HepG2 (cell line): ENCODE data around the gene SAMD4B. TPM values are rescaled to one million over a fixed set of nuclear protein-coding genes. Genes with fewer than 3 reads are reported as not detected.

Experiments used
- ATF7-NPFF ChIP-seq: sonication (generic); formaldehyde crosslinking; IDR thresholded peaks from 2 replicates; pipeline ENCODE4 v1.8.1; 2023; ENCODE audit warnings: mild to moderate bottlenecking, low read depth, missing genetic modification reagents, moderate library complexity
- DR1 ChIP-seq: sonication (generic); formaldehyde crosslinking; IDR thresholded peaks from 2 replicates; pipeline ENCODE4 v1.8.0; 2021; ENCODE audit warnings: mild to moderate bottlenecking, missing genetic modification reagents, inconsistent platforms
- MEIS2 ChIP-seq: sonication (generic); formaldehyde crosslinking; IDR thresholded peaks from 2 replicates; pipeline ENCODE4 v1.9.0; 2021; ENCODE audit warnings: mild to moderate bottlenecking, missing genetic modification reagents
- NFYB ChIP-seq: sonication (generic); formaldehyde crosslinking; IDR thresholded peaks from 2 replicates; pipeline ENCODE4 v1.4.0; 2020; ENCODE audit warnings: missing genetic modification reagents
- RAD51 ChIP-seq: fragments of 450-650 bp; IDR thresholded peaks from 2 replicates; pipeline ENCODE4 v1.6.1; 2016; ENCODE audit warnings: borderline replicate concordance
- SSRP1 ChIP-seq: IDR thresholded peaks from 2 replicates; pipeline ENCODE4 v1.6.1; 2016; ENCODE audit warnings: control low read depth
- ZC3H4 ChIP-seq: sonication (generic); formaldehyde crosslinking; IDR thresholded peaks from 2 replicates; pipeline ENCODE4 v1.4.0; 2020; ENCODE audit warnings: missing genetic modification reagents, borderline replicate concordance
- ZNF333 ChIP-seq: sonication (generic); formaldehyde crosslinking; IDR thresholded peaks from 2 replicates; pipeline ENCODE4 v1.4.0; 2020; ENCODE audit warnings: mild to moderate bottlenecking, missing genetic modification reagents, borderline replicate concordance
- ZNF546 ChIP-seq: sonication (generic); formaldehyde crosslinking; conservative IDR thresholded peaks from 2 replicates; pipeline ENCODE4 v1.8.1; 2023; ENCODE audit warnings: mild to moderate bottlenecking, missing genetic modification reagents
- ZNF724P ChIP-seq: sonication (generic); formaldehyde crosslinking; IDR thresholded peaks from 2 replicates; pipeline ENCODE4 v1.8.0; 2022; ENCODE audit warnings: missing genetic modification reagents, borderline replicate concordance
- ZNF839 ChIP-seq: sonication (generic); formaldehyde crosslinking; IDR thresholded peaks from 2 replicates; pipeline ENCODE4 v1.4.0; 2020; ENCODE audit warnings: missing genetic modification reagents, mild to moderate bottlenecking, borderline replicate concordance
- ZSCAN25 ChIP-seq: sonication (generic); formaldehyde crosslinking; IDR thresholded peaks from 2 replicates; pipeline ENCODE4 v1.8.0; 2022; ENCODE audit warnings: mild to moderate bottlenecking, missing genetic modification reagents
- polyA plus RNA-seq, 8 experiments: library from polyadenylated mRNA; depleted of rRNA in 3 of 8; stranded (reverse) in 7 of 8; unstranded in 1 of 8; fragments of >200 nt; fragmentation: Illumina TruSeq in 4 of 8; extraction: Trizol in 4 of 8; gene quantifications; 2 replicates each; pipeline versions ENCODE4 v1.2.1 to v1.2.3, GENCODE V29; 2011 to 2016; ENCODE audit warnings: low read depth in 4 of 8, missing spikeins in 1 of 8, mixed read lengths in 1 of 8; ENCODE audit not compliant: insufficient read depth in 1 of 8
- total RNA-seq, 5 experiments: library from RNA; depleted of rRNA; stranded (reverse); fragments of >200 nt; fragmentation: Illumina TruSeq; extraction: Trizol; gene quantifications; 2 replicates each; pipeline ENCODE4 v1.2.3, GENCODE V29; 2016; ENCODE audit warnings: low read depth in 1 of 5
- TF ChIP-seq, protein P1 (sequence below): sonication (generic); formaldehyde crosslinking; IDR thresholded peaks from 2 replicates; pipeline ENCODE4 v1.5.0; 2020; ENCODE audit warnings: mild to moderate bottlenecking, missing genetic modification reagents
- TF ChIP-seq, protein P2 (sequence below): IDR thresholded peaks from 2 replicates; pipeline ENCODE4 v1.6.1; 2016; ENCODE audit warnings: missing biosample characterization, missing genetic modification reagents, low read depth
- TF ChIP-seq, protein P3 (sequence below): sonication (generic); formaldehyde crosslinking; IDR thresholded peaks from 2 replicates; pipeline ENCODE4 v1.4.0; 2020; ENCODE audit warnings: missing genetic modification reagents
- TF ChIP-seq, protein P4 (sequence below): sonication (generic); formaldehyde crosslinking; IDR thresholded peaks from 2 replicates; pipeline ENCODE4 v1.4.0; 2020; ENCODE audit warnings: missing genetic modification reagents, borderline replicate concordance

Gene SAMD4B
- total and polyA plus RNA-seq, 2 of the 13 experiments (the other 11 are each of a cell fraction or from before 2014, with no cell fraction given), result 26.0 to 31.8 TPM

GRCh38 chr19:39401549-39402345 is 59.5 kb downstream of the SAMD4B start (continued):
- TF ChIP-seq, protein P1, sequence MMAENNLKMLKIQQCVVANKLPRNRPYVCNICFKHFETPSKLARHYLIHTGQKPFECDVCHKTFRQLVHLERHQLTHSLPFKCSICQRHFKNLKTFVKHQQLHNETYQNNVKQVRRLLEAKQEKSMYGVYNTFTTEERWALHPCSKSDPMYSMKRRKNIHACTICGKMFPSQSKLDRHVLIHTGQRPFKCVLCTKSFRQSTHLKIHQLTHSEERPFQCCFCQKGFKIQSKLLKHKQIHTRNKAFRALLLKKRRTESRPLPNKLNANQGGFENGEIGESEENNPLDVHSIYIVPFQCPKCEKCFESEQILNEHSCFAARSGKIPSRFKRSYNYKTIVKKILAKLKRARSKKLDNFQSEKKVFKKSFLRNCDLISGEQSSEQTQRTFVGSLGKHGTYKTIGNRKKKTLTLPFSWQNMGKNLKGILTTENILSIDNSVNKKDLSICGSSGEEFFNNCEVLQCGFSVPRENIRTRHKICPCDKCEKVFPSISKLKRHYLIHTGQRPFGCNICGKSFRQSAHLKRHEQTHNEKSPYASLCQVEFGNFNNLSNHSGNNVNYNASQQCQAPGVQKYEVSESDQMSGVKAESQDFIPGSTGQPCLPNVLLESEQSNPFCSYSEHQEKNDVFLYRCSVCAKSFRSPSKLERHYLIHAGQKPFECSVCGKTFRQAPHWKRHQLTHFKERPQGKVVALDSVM, result peak; percentile 96
- TF ChIP-seq, protein P2, sequence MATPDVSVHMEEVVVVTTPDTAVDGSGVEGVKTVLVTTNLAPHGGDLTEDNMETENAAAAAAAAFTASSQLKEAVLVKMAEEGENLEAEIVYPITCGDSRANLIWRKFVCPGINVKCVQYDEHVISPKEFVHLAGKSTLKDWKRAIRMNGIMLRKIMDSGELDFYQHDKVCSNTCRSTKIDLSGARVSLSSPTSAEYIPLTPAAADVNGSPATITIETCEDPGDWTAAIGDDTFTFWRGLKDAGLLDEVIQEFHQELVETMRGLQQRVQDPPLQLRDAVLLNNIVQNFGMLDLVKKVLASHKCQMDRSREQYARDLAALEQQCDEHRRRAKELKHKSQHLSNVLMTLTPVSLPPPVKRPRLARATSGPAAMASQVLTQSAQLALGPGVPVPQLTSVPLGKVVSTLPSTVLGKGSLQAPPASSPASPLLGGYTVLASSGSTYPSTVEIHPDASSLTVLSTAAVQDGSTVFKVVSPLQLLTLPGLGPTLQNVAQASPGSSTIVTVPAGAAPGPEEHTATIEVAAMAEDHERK, result peak; percentile 69; the same call in 1 of the 2 replicates
- TF ChIP-seq DR1 (CRISPR knock-in tag) (0 out of 2 replicates have a peak, but pooled peaks have one; percentile 36), ZSCAN25 (CRISPR knock-in tag) (peak; percentile 86), MEIS2 (peak; percentile 63; the same call in 1 of the 2 replicates), NFYB (CRISPR knock-in tag) (peak; percentile 39), SSRP1 (0 out of 2 replicates have a peak, but pooled peaks have one; percentile 62), ZNF839 (CRISPR knock-in tag) (peak; percentile 90; the same call in 1 of the 2 replicates), ZNF546 (peak; percentile 98), ZNF333 (CRISPR knock-in tag) (peak; percentile 69; the same call in 1 of the 2 replicates), ZNF724P (CRISPR knock-in tag) (peak; percentile 73; the same call in 1 of the 2 replicates), RAD51 (no peak), ZC3H4 (CRISPR knock-in tag) (peak; percentile 80; the same call in 1 of the 2 replicates), ATF7-NPFF (peak; percentile 61; the same call in 1 of the 2 replicates)
- TF ChIP-seq, protein P3, sequence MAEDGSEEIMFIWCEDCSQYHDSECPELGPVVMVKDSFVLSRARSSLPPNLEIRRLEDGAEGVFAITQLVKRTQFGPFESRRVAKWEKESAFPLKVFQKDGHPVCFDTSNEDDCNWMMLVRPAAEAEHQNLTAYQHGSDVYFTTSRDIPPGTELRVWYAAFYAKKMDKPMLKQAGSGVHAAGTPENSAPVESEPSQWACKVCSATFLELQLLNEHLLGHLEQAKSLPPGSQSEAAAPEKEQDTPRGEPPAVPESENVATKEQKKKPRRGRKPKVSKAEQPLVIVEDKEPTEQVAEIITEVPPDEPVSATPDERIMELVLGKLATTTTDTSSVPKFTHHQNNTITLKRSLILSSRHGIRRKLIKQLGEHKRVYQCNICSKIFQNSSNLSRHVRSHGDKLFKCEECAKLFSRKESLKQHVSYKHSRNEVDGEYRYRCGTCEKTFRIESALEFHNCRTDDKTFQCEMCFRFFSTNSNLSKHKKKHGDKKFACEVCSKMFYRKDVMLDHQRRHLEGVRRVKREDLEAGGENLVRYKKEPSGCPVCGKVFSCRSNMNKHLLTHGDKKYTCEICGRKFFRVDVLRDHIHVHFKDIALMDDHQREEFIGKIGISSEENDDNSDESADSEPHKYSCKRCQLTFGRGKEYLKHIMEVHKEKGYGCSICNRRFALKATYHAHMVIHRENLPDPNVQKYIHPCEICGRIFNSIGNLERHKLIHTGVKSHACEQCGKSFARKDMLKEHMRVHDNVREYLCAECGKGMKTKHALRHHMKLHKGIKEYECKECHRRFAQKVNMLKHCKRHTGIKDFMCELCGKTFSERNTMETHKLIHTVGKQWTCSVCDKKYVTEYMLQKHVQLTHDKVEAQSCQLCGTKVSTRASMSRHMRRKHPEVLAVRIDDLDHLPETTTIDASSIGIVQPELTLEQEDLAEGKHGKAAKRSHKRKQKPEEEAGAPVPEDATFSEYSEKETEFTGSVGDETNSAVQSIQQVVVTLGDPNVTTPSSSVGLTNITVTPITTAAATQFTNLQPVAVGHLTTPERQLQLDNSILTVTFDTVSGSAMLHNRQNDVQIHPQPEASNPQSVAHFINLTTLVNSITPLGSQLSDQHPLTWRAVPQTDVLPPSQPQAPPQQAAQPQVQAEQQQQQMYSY (CRISPR knock-in tag), result no peak
- TF ChIP-seq, protein P4, sequence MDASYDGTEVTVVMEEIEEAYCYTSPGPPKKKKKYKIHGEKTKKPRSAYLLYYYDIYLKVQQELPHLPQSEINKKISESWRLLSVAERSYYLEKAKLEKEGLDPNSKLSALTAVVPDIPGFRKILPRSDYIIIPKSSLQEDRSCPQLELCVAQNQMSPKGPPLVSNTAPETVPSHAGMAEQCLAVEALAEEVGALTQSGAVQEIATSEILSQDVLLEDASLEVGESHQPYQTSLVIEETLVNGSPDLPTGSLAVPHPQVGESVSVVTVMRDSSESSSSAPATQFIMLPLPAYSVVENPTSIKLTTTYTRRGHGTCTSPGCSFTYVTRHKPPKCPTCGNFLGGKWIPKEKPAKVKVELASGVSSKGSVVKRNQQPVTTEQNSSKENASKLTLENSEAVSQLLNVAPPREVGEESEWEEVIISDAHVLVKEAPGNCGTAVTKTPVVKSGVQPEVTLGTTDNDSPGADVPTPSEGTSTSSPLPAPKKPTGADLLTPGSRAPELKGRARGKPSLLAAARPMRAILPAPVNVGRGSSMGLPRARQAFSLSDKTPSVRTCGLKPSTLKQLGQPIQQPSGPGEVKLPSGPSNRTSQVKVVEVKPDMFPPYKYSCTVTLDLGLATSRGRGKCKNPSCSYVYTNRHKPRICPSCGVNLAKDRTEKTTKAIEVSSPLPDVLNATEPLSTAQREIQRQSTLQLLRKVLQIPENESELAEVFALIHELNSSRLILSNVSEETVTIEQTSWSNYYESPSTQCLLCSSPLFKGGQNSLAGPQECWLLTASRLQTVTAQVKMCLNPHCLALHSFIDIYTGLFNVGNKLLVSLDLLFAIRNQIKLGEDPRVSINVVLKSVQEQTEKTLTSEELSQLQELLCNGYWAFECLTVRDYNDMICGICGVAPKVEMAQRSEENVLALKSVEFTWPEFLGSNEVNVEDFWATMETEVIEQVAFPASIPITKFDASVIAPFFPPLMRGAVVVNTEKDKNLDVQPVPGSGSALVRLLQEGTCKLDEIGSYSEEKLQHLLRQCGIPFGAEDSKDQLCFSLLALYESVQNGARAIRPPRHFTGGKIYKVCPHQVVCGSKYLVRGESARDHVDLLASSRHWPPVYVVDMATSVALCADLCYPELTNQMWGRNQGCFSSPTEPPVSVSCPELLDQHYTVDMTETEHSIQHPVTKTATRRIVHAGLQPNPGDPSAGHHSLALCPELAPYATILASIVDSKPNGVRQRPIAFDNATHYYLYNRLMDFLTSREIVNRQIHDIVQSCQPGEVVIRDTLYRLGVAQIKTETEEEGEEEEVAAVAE (CRISPR knock-in tag), result no peak
